GM12891 (cell line): ENCODE results near the gene KLHL5.

ENCODE experiments used
- POLR2A ChIP-seq: IDR thresholded peaks from 2 replicates; pipeline ENCODE4 v1.6.1; 2011; ENCODE audit warnings: low read depth, low read length, control low read depth
- POLR2AphosphoS5 ChIP-seq: IDR thresholded peaks from 2 replicates; pipeline ENCODE4 v1.6.1; 2011; ENCODE audit warnings: low read depth, low read length, control low read depth
- POU2F2 ChIP-seq: IDR thresholded peaks from 2 replicates; pipeline ENCODE4 v1.6.1; 2011; ENCODE audit warnings: low read depth, mild to moderate bottlenecking, control low read depth, low read length, moderate library complexity
- SPI1 ChIP-seq: IDR thresholded peaks from 2 replicates; pipeline ENCODE4 v1.6.1; 2011; ENCODE audit warnings: low read depth, low read length, control low read depth
- TAF1 ChIP-seq: IDR thresholded peaks from 2 replicates; pipeline ENCODE4 v1.6.1; 2011; ENCODE audit warnings: low read depth, low read length, control low read depth

DNA sequence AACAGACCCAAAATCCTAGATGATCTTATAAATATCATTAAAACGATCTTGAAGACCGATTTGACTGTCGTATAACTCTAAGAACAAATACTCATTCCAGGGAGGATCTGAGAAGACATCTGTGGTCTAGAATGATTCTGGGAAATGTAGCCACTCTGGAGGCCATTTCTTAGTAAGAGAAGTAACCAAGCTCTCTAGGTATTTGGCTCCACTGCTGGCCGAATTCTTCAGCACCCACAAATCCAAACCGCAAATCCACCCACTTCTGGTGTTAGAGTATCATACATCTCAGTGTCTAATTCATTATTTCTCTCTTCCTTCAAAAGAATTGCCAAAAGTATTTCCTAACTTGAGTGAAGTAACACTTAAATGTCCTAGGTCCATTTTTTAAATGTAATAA, 23.9 kb downstream of the KLHL5 start:
- TF ChIP-seq POLR2AphosphoS5: no peak
- TF ChIP-seq POLR2A: no peak
- no peak for TF ChIP-seq POU2F2
- TF ChIP-seq TAF1: no peak
- no peak for TF ChIP-seq SPI1
